Ishikawa (cell line): ENCODE results near the gene SYCE3.

ENCODE experiments used
- CEBPB ChIP-seq: IDR thresholded peaks from 2 replicates; pipeline ENCODE4 v1.6.1; 2012
- CREB1 ChIP-seq: IDR thresholded peaks from 2 replicates; pipeline ENCODE4 v1.6.1; 2012; ENCODE audit warnings: low read depth
- EGR1 ChIP-seq: IDR thresholded peaks from 2 replicates; pipeline ENCODE4 v1.6.1; 2012
- EP300 ChIP-seq: IDR thresholded peaks from 2 replicates; pipeline ENCODE4 v1.6.1; 2012; ENCODE audit warnings: borderline replicate concordance
- FOXM1 ChIP-seq: IDR thresholded peaks from 2 replicates; pipeline ENCODE4 v1.6.1; 2012; ENCODE audit warnings: low read depth, borderline replicate concordance
- NFIC ChIP-seq: IDR thresholded peaks from 2 replicates; pipeline ENCODE4 v1.6.1; 2012
- RAD21 ChIP-seq: IDR thresholded peaks from 2 replicates; pipeline ENCODE4 v1.6.1; 2012; ENCODE audit warnings: low read depth
- TAF1 ChIP-seq: IDR thresholded peaks from 2 replicates; pipeline ENCODE4 v1.6.1; 2012; ENCODE audit warnings: low read depth, mild to moderate bottlenecking
- TCF12 ChIP-seq: IDR thresholded peaks from 2 replicates; pipeline ENCODE4 v1.6.1; 2012; ENCODE audit warnings: low read depth
- TEAD4 ChIP-seq: IDR thresholded peaks from 2 replicates; pipeline ENCODE4 v1.6.1; 2012
- YY1 ChIP-seq: IDR thresholded peaks from 2 replicates; pipeline ENCODE4 v1.6.1; 2012; ENCODE audit warnings: low read depth
- ZBTB7A ChIP-seq: IDR thresholded peaks from 2 replicates; pipeline ENCODE4 v1.6.1; 2012; ENCODE audit warnings: low read depth
- TF ChIP-seq, protein P1 (sequence below): IDR thresholded peaks from 2 replicates; pipeline ENCODE4 v1.6.1; 2012; ENCODE audit warnings: low read depth, mild to moderate bottlenecking
- TF ChIP-seq, protein P2 (sequence below): IDR thresholded peaks from 2 replicates; pipeline ENCODE4 v1.6.1; 2012
- TF ChIP-seq, protein P3 (sequence below): IDR thresholded peaks from 2 replicates; pipeline ENCODE4 v1.6.1; 2012

Gene SYCE3

DNA sequence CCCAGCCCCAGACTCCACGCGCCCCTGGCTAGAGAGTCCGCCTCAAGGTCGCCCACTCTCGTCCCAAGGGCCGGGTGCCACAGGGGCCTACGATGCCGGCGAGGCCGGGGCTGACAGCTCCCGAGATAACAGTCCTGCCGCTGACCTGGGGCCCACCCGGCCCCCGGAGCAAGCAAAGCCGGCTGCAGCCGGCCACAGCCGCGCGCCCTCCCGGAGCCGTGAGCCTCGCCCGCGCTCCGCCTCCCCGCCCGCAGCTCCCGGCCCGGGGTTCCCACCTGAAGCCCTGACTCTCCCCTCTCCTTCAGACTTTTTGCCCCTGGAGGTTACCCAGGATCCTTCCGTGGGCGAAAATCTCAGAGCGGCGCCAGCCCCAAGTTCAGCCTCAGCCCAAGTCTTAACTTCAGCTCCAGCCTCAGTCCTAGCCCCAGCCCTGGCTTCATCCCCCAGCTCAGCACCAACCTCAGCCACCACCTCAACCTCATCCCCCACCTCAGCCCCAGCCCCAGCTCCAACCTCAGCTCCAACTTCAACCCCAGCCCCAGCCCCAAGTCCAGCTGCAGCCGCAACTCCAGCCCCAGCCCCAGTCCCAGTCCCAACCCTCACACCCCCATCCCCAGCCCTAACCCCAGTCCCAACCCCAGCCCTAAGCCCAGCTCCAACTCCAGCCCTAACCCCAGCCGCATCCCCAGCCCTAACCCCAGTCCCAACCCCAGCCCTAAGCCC is 15.3 kb downstream of the SYCE3 start:
- TF ChIP-seq RAD21 (no peak), ZBTB7A (no peak), FOXM1 (no peak), YY1 (no peak), CREB1 (no peak), CEBPB (no peak), NFIC (no peak), EP300 (no peak), TEAD4 (no peak), TAF1 (no peak), EGR1 (no peak)
- TF ChIP-seq, protein P1, sequence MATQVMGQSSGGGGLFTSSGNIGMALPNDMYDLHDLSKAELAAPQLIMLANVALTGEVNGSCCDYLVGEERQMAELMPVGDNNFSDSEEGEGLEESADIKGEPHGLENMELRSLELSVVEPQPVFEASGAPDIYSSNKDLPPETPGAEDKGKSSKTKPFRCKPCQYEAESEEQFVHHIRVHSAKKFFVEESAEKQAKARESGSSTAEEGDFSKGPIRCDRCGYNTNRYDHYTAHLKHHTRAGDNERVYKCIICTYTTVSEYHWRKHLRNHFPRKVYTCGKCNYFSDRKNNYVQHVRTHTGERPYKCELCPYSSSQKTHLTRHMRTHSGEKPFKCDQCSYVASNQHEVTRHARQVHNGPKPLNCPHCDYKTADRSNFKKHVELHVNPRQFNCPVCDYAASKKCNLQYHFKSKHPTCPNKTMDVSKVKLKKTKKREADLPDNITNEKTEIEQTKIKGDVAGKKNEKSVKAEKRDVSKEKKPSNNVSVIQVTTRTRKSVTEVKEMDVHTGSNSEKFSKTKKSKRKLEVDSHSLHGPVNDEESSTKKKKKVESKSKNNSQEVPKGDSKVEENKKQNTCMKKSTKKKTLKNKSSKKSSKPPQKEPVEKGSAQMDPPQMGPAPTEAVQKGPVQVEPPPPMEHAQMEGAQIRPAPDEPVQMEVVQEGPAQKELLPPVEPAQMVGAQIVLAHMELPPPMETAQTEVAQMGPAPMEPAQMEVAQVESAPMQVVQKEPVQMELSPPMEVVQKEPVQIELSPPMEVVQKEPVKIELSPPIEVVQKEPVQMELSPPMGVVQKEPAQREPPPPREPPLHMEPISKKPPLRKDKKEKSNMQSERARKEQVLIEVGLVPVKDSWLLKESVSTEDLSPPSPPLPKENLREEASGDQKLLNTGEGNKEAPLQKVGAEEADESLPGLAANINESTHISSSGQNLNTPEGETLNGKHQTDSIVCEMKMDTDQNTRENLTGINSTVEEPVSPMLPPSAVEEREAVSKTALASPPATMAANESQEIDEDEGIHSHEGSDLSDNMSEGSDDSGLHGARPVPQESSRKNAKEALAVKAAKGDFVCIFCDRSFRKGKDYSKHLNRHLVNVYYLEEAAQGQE = no peak
- TF ChIP-seq, protein P2, sequence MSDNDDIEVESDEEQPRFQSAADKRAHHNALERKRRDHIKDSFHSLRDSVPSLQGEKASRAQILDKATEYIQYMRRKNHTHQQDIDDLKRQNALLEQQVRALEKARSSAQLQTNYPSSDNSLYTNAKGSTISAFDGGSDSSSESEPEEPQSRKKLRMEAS = no peak
- TF ChIP-seq, protein P3, sequence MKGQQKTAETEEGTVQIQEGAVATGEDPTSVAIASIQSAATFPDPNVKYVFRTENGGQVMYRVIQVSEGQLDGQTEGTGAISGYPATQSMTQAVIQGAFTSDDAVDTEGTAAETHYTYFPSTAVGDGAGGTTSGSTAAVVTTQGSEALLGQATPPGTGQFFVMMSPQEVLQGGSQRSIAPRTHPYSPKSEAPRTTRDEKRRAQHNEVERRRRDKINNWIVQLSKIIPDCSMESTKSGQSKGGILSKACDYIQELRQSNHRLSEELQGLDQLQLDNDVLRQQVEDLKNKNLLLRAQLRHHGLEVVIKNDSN = no peak

DNA sequence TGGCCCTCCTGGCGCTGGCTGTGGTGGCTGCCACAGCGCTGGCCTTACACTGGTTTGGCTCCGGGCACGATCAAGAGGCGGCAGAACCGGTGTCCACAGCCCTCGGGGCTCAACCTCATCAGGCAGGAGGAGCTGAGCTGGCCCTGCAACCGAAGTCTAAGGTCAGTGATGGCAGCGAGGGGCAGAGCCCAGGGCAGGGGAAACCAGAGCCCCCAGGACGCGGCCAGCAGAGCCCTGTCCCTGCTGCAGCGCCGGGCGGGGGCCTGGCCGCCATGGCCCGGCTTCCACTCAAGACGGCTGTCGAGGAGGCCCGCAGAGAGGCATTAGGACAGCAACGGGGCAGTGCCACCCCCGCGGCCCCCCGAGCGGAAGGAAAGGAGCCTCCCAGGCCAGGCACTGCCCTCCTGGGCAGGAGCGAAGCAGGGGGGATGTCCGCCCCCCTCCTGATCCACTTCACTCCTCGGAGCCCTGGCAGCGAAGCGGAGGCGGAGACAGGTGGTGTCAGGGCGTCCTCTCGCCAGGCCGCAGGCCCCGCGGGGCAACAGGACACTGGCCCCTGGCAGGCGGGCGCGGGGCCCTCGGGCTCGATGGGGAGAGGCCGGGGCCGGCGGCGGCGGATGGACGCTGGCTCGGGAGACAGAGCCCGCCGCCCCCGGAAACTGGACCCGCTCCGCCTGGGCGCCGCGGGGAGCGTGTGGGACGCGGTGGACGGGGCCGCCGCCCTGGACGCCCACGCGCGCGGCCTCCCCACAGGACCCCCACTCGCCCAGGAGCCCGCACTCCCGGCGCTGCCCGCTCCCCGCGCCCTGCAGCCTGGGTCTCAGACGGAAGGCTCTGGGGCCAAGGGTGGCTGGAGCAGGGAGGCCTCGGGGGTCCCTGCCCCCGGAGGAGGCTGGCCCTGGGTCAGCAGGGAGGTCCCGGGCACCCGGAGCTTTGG is 16.1 kb downstream of the SYCE3 start:
- TF ChIP-seq CREB1 (no peak), NFIC (no peak), EGR1 (no peak), CEBPB (no peak), ZBTB7A (no peak), EP300 (no peak), RAD21 (no peak), TAF1 (no peak), FOXM1 (no peak), YY1 (no peak), TEAD4 (no peak), TCF12 (no peak)
- TF ChIP-seq, protein P2 = no peak
- TF ChIP-seq, protein P3 = no peak
- TF ChIP-seq, protein P1 = no peak

DNA sequence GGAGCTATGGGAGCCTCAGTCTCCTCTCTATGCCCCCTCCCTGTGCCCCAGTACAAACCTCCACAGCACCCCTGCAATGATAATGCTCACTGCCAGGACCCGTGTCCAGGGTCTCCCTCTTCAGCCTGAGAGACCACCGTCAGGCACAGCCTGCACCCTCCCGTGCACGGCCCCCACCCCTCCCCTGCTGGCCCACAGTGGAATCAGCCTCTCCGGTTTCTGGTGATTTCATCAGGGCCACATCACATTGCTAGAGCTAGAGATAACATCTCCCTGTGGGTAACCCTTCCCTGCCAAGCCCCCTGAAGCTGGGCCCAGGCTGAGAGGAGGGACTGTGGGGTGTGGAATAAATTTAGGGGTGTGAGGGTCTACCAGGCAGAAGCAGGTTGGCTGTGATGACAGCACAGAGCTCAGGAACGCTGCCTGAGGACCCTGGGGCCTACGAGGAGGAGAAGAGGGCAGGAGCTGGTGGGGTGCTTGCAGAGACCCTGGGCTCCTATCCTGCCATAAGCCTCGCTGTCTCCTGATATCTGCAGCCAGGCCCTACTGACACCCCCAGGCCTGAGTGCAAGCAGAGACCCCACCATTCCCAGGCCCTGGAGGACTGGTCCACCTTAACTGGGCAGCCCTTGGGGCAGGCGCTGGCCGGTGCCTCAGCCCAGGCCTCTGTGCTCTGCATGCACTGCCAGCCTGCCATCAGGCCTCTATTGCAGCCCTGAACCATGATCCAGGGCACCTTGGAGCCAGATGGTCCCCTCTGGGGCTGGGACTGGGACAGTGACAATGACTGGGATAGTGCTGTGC is 17.0 kb downstream of the SYCE3 start, which contains the start of gene KLHDC7B:
KLHDC7B (plus strand) TSS at position 378 of the 804 bp plus-strand sequence; CDS start at position 723, 345 bp downstream.
- TF ChIP-seq TEAD4 = no peak
- no peak for TF ChIP-seq TAF1
- TF ChIP-seq, protein P1 = no peak
- TF ChIP-seq, protein P2 = no peak
- TF ChIP-seq YY1 = no peak
- no peak for TF ChIP-seq FOXM1
- TF ChIP-seq NFIC = no peak
- no peak for TF ChIP-seq EGR1
- TF ChIP-seq CEBPB = no peak
- TF ChIP-seq, protein P3 = no peak
- no peak for TF ChIP-seq RAD21
- TF ChIP-seq EP300 = no peak
